NCI-H1694 (cell line): Measurements from ENCODE around the gene PEBP1.
"Not testable (repeated sequence)": the region's sequence is repeated elsewhere in the genome, so short reads cannot be mapped to it uniquely, and the experiment has no call there.

Experiments
- DNase-seq: peaks from one replicate; lab custom pipeline; 2025; lab: John Stamatoyannopoulos, UW

Gene PEBP1

GRCh38 chr12:118135788-118136558 lies at the start of gene PEBP1:
Gene PEBP1 (plus strand): TSS chr12:118136124. CDS start chr12:118136210, 86 bp downstream.
- DNase-seq, result peak; percentile 68

GRCh38 chr12:118089782-118090181 lies 46.1 kb upstream of the PEBP1 start:
- no peak for DNase-seq

GRCh38 chr12:118094039-118094438 lies 41.9 kb upstream of the PEBP1 start:
- DNase-seq, result no peak

GRCh38 chr12:118098401-118098800 lies 37.5 kb upstream of the PEBP1 start:
- no peak for DNase-seq

- DNase-seq, result no peak
These were observed 36.8 kb upstream of the PEBP1 start for GRCh38 chr12:118098911-118099671.

GRCh38 chr12:118101051-118101450 lies 34.9 kb upstream of the PEBP1 start:
- DNase-seq, result no peak

- DNase-seq, result no peak
These were observed 33.9 kb upstream of the PEBP1 start for GRCh38 chr12:118102070-118102469.

- DNase-seq, result no peak
These were observed 33.3 kb upstream of the PEBP1 start for GRCh38 chr12:118102609-118103008.

- DNase-seq, result no peak
These were observed 32.7 kb upstream of the PEBP1 start for GRCh38 chr12:118103201-118103600.

- no peak for DNase-seq
These were observed 32.1 kb upstream of the PEBP1 start, which contains the start of gene VSIG10 for GRCh38 chr12:118103601-118104382. Gene VSIG10 (minus strand): TSS chr12:118104011. CDS start chr12:118103671, 340 bp downstream.

GRCh38 chr12:118107011-118107410 lies 28.9 kb upstream of the PEBP1 start:
- no peak for DNase-seq

GRCh38 chr12:118107694-118108093 lies 28.2 kb upstream of the PEBP1 start:
- no peak for DNase-seq

- no peak for DNase-seq
These were observed 26.8 kb upstream of the PEBP1 start for GRCh38 chr12:118109088-118109487.

GRCh38 chr12:118119449-118119879 lies 16.5 kb upstream of the PEBP1 start:
- DNase-seq, result no peak

GRCh38 chr12:118120579-118121363 lies 15.2 kb upstream of the PEBP1 start:
- peak; percentile 44 for DNase-seq

GRCh38 chr12:118122264-118122663 lies 13.7 kb upstream of the PEBP1 start:
- no peak for DNase-seq

- no peak for DNase-seq
These were observed 11.5 kb upstream of the PEBP1 start for GRCh38 chr12:118124333-118124874.

GRCh38 chr12:118125743-118126118 lies 10.2 kb upstream of the PEBP1 start:
- DNase-seq, result no peak

GRCh38 chr12:118126119-118126757 lies 9.7 kb upstream of the PEBP1 start:
- no peak for DNase-seq

- DNase-seq, result no peak
These were observed 8.1 kb upstream of the PEBP1 start for GRCh38 chr12:118127867-118128266.

- DNase-seq, result not testable (repeated sequence)
These were observed 6.5 kb upstream of the PEBP1 start for GRCh38 chr12:118129436-118129835.
